ENCODE data around the gene RND1.

Gene RND1

GRCh38 chr12:48883305-48884161 is 17.9 kb upstream of the RND1 start:
- H3K4me3 ChIP-seq (replicated peaks; ENCODE audit: low read depth, low read length): no peak overlapping the region
- peaks cover 2% of the 10 kb centered on the region for H3K27me3 ChIP-seq (replicated peaks; ENCODE audit: control insufficient read depth, insufficient read depth, low read length)
- TF ChIP-seq CTCF (IDR thresholded peaks at IDR 0.05; ENCODE audit: insufficient read depth, low read length, poor library complexity, severe bottlenecking): no peak
- no peaks in the 10 kb centered on the region for H3K36me3 ChIP-seq (ENCODE audit: control insufficient read depth, insufficient read depth, low read length)
- no peak for DNase-seq (ENCODE audit: extremely low read depth, insufficient read length)

- DNase-seq (ENCODE audit: extremely low read depth, insufficient read length): no peak
- Histone ChIP-seq H3K4me3 (replicated peaks; ENCODE audit: low read depth, low read length) (no peak overlapping the region), H3K36me3 (ENCODE audit: control insufficient read depth, insufficient read depth, low read length) (no peaks in the 10 kb centered on the region), H3K27me3 (replicated peaks; ENCODE audit: control insufficient read depth, insufficient read depth, low read length) (peaks cover 2% of the 10 kb centered on the region)
- no peak for TF ChIP-seq CTCF (IDR thresholded peaks at IDR 0.05; ENCODE audit: insufficient read depth, low read length, poor library complexity, severe bottlenecking)
Observed at GRCh38 chr12:48882972-48883304, 17.3 kb upstream of the RND1 start.

- H3K36me3 ChIP-seq (ENCODE audit: control insufficient read depth, insufficient read depth, low read length): no peaks in the 10 kb centered on the region
- no peak for DNase-seq (ENCODE audit: extremely low read depth, insufficient read length)
- H3K4me3 ChIP-seq (replicated peaks; ENCODE audit: low read depth, low read length): no peak overlapping the region
- peaks cover 2% of the 10 kb centered on the region for H3K27me3 ChIP-seq (replicated peaks; ENCODE audit: control insufficient read depth, insufficient read depth, low read length)
- no peak for TF ChIP-seq CTCF (IDR thresholded peaks at IDR 0.05; ENCODE audit: insufficient read depth, low read length, poor library complexity, severe bottlenecking)
Observed at GRCh38 chr12:48882315-48882687, 16.6 kb upstream of the RND1 start.

- TF ChIP-seq CTCF (IDR thresholded peaks at IDR 0.05; ENCODE audit: insufficient read depth, low read length, poor library complexity, severe bottlenecking): no peak
- Histone ChIP-seq H3K36me3 (ENCODE audit: control insufficient read depth, insufficient read depth, low read length) (no peaks in the 10 kb centered on the region), H3K4me3 (replicated peaks; ENCODE audit: low read depth, low read length) (no peak overlapping the region), H3K27me3 (replicated peaks; ENCODE audit: control insufficient read depth, insufficient read depth, low read length) (peaks cover 2% of the 10 kb centered on the region)
- no peak for DNase-seq (ENCODE audit: extremely low read depth, insufficient read length)
Observed at GRCh38 chr12:48881686-48882314, 16.1 kb upstream of the RND1 start.

- no peak for TF ChIP-seq CTCF (IDR thresholded peaks at IDR 0.05; ENCODE audit: insufficient read depth, low read length, poor library complexity, severe bottlenecking)
- Histone ChIP-seq H3K4me3 (replicated peaks; ENCODE audit: low read depth, low read length) (no peak overlapping the region), H3K27me3 (replicated peaks; ENCODE audit: control insufficient read depth, insufficient read depth, low read length) (peaks cover 2% of the 10 kb centered on the region), H3K36me3 (ENCODE audit: control insufficient read depth, insufficient read depth, low read length) (no peaks in the 10 kb centered on the region)
- DNase-seq (ENCODE audit: extremely low read depth, insufficient read length): no peak
Observed at GRCh38 chr12:48880647-48881046, 15.0 kb upstream of the RND1 start.
